ENCODE results near the gene PYHIN1. TPM values are rescaled to one million over a fixed set of nuclear protein-coding genes. Genes with fewer than 3 reads are reported as not detected.

The PYHIN1 gene
- polyA plus RNA-seq, 2 of the 4 experiments (the other 2 are of a cell fraction) = not detected

DNA sequence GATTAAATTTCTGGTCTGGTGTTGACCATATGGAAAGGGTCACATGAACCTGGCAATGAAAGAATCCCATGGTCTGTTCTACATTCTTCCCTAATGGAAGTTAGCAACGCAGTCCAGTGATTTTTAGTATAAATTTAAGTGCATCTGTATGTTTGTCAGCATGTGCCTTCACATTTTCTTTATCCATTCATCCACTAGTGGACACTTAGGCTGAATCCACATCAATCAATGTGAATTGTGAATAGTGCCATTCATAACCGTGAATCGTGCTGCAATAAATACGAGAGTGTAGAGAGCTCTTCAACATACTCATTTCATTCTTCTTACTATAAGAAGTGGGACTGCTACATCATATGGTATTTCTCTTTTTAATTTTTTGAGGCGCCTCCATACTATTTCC is 65.6 kb downstream of the PYHIN1 start (continued):
- TF ChIP-seq ELK1 (IDR thresholded peaks at IDR 0.05; ENCODE audit: low read depth, low read length) = no peak
- no peak for TF ChIP-seq POLR2AphosphoS2 (conservative IDR thresholded peaks at IDR 0.05; ENCODE audit: low read length)
- no peak for TF ChIP-seq SMC3 (IDR thresholded peaks at IDR 0.05)
- TF ChIP-seq ZSCAN20 (CRISPR knock-in tag; IDR thresholded peaks at IDR 0.05) = no peak
- TF ChIP-seq HOXB5 (CRISPR knock-in tag; IDR thresholded peaks at IDR 0.05) = no peak
- TF ChIP-seq RARB (CRISPR knock-in tag; IDR thresholded peaks at IDR 0.05) = no peak
- no peak for TF ChIP-seq EHMT2 (IDR thresholded peaks at IDR 0.05; ENCODE audit: low read depth)
- TF ChIP-seq CHD4 (IDR thresholded peaks at IDR 0.05; ENCODE audit: borderline replicate concordance) = no peak
- TF ChIP-seq CBX8 (IDR thresholded peaks at IDR 0.05) = no peak
- TF ChIP-seq USF2 (IDR thresholded peaks at IDR 0.05) = no peak
- no peak for TF ChIP-seq ZC3H11A (IDR thresholded peaks at IDR 0.05)
- TF ChIP-seq MAZ (IDR thresholded peaks at IDR 0.05; ENCODE audit: borderline replicate concordance, low read depth, low read length) = no peak
- TF ChIP-seq RNF2 (IDR thresholded peaks at IDR 0.05; ENCODE audit: borderline replicate concordance, low read depth) = no peak

- FAIRE-seq = no peak
Observed at GRCh38 chr1:158998037-158998780, 66.9 kb downstream of the PYHIN1 start.

More at GRCh38 chr1:158998037-158998780, 66.9 kb downstream of the PYHIN1 start:
- no peak overlapping the region for H3K4me3 ChIP-seq
- H3K27ac ChIP-seq = no peak overlapping the region
- no peak overlapping the region for H3K4me2 ChIP-seq
- no peaks in the 10 kb centered on the region for H3K4me1 ChIP-seq
- ChIA-PET CTCF (interaction anchor here (0.8 to 2.4 kb wide), 9 partner anchors 9 to 1034 kb away, joined by 3 to 15 read pairs (median 3); no protein-coding TSS in a partner anchor), POLR2A (no interaction called here)
- WGBS (ENCODE audit: missing lambda C conversion rate) = 30% methylated on average over 6 of the region's 6 CpGs
- TF ChIP-seq POLR2A (IDR thresholded peaks at IDR 0.05; ENCODE audit: low read length) (no peak), RAD21 (conservative IDR thresholded peaks at IDR 0.05 in 1 of 2, IDR thresholded peaks at IDR 0.05 in 1 of 2) (no peak), JUN (IDR thresholded peaks at IDR 0.05) (no peak), RARB (CRISPR knock-in tag; IDR thresholded peaks at IDR 0.05) (no peak), PHF8 (IDR thresholded peaks at IDR 0.05; ENCODE audit: borderline replicate concordance, low read depth) (no peak), MAZ (IDR thresholded peaks at IDR 0.05; ENCODE audit: borderline replicate concordance, low read depth, low read length) (no peak), JUNB (IDR thresholded peaks at IDR 0.05) (no peak), HDAC2 (IDR thresholded peaks at IDR 0.05) (no peak), ATOH8 (CRISPR knock-in tag; IDR thresholded peaks at IDR 0.05; ENCODE audit: low read depth) (no peak), ZC3H11A (IDR thresholded peaks at IDR 0.05) (no peak), RCOR1 (IDR thresholded peaks at IDR 0.05; ENCODE audit: low read depth, low read length) (no peak), POLR2AphosphoS2 (conservative IDR thresholded peaks at IDR 0.05; ENCODE audit: low read length) (no peak), BHLHE40 (IDR thresholded peaks at IDR 0.05; ENCODE audit: low read depth, low read length) (no peak), REST (IDR thresholded peaks at IDR 0.05) (no peak), EHF (CRISPR knock-in tag; IDR thresholded peaks at IDR 0.05) (no peak), HEYL (CRISPR knock-in tag; IDR thresholded peaks at IDR 0.05) (no peak), MAFK (IDR thresholded peaks at IDR 0.05; ENCODE audit: partially characterized antibody) (no peak)
- TF ChIP-seq, protein P1, sequence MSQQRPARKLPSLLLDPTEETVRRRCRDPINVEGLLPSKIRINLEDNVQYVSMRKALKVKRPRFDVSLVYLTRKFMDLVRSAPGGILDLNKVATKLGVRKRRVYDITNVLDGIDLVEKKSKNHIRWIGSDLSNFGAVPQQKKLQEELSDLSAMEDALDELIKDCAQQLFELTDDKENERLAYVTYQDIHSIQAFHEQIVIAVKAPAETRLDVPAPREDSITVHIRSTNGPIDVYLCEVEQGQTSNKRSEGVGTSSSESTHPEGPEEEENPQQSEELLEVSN (IDR thresholded peaks at IDR 0.05; ENCODE audit: borderline replicate concordance, low read depth) = no peak
- TF ChIP-seq, protein P2, sequence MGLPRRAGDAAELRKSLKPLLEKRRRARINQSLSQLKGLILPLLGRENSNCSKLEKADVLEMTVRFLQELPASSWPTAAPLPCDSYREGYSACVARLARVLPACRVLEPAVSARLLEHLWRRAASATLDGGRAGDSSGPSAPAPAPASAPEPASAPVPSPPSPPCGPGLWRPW (IDR thresholded peaks at IDR 0.05) = no peak
- TF ChIP-seq, protein P3, sequence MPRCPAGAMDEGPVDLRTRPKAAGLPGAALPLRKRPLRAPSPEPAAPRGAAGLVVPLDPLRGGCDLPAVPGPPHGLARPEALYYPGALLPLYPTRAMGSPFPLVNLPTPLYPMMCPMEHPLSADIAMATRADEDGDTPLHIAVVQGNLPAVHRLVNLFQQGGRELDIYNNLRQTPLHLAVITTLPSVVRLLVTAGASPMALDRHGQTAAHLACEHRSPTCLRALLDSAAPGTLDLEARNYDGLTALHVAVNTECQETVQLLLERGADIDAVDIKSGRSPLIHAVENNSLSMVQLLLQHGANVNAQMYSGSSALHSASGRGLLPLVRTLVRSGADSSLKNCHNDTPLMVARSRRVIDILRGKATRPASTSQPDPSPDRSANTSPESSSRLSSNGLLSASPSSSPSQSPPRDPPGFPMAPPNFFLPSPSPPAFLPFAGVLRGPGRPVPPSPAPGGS (IDR thresholded peaks at IDR 0.05) = no peak
- DNase-seq (ENCODE audit: low read depth in 1 of 2, low spot score in 1 of 2) = no peak
- H3K9me3 ChIP-seq = no peaks in the 10 kb centered on the region
- no peak for ATAC-seq

Measured in A549 (cell line).